Spinal cord (tissue), 10 donors: ENCODE results near the gene EIF4ENIF1. TPM values are rescaled to one million over a fixed set of nuclear protein-coding genes. Genes with fewer than 3 reads are reported as not detected.
A peak's percentile ranks its signal among the peaks of the same experiment; 100 is the strongest.
"Not testable (repeated sequence)": the region's sequence is repeated elsewhere in the genome, so short reads cannot be mapped to it uniquely, and the experiment has no call there.

Experiments
- DNase-seq, 6 donors: peaks; one replicate each; pipeline versions ENCODE4 v3.0.0 to v3.0.0-alpha.2; 2013 to 2015; ENCODE audit warnings: low spot score in 6 of 6, low read depth in 4 of 6
- H3K27ac ChIP-seq: one replicate; pipeline ENCODE4 v1.5.1; 2013; ENCODE audit warnings: low read depth, low read length, control low read depth
- H3K27me3 ChIP-seq: one replicate; pipeline ENCODE4 v1.6.1; 2013; ENCODE audit warnings: low read length; ENCODE audit not compliant: control insufficient read depth, insufficient read depth
- H3K36me3 ChIP-seq: one replicate; pipeline ENCODE4 v1.6.1; 2013; ENCODE audit warnings: low read length; ENCODE audit not compliant: control insufficient read depth, insufficient read depth
- H3K4me1 ChIP-seq: one replicate; pipeline ENCODE4 v1.6.1; 2013; ENCODE audit warnings: low read length; ENCODE audit not compliant: control insufficient read depth, insufficient read depth
- H3K4me3 ChIP-seq: one replicate; pipeline ENCODE4 v1.5.1; 2013; ENCODE audit warnings: low read depth, low read length, control low read depth
- H3K9me3 ChIP-seq: one replicate; pipeline ENCODE4 v1.6.1; 2013; ENCODE audit warnings: low read length; ENCODE audit not compliant: control insufficient read depth, insufficient read depth
- WGBS: methylation state at CpG from one replicate; pipeline ENCODE4 v1.1.5; 2013; ENCODE audit warnings: missing lambda C conversion rate; ENCODE audit not compliant: insufficient coverage; 5-methylcytosine and 5-hydroxymethylcytosine counted together
- polyA plus RNA-seq, 2 donors: library from polyadenylated mRNA; unstranded; fragments of 120-200 nt; gene quantifications; one replicate each; pipeline ENCODE4 v1.2.1, GENCODE V29; 2013; ENCODE audit not compliant: insufficient read length in 2 of 2
- total RNA-seq, 2 donors: library from RNA; depleted of rRNA in 1 of 2; stranded (reverse); fragments of 120-200 nt in 1 of 2; fragments of >200 nt in 1 of 2; gene quantifications; one replicate each; pipeline versions ENCODE4 v1.2.3 to v1.2.4, GENCODE V29; 2013 to 2014
- donor health status: healthy.

EIF4ENIF1 gene
- total and polyA plus RNA-seq, 4 donors, result 15.1 to 52.7 (median 31.8) TPM

DNA sequence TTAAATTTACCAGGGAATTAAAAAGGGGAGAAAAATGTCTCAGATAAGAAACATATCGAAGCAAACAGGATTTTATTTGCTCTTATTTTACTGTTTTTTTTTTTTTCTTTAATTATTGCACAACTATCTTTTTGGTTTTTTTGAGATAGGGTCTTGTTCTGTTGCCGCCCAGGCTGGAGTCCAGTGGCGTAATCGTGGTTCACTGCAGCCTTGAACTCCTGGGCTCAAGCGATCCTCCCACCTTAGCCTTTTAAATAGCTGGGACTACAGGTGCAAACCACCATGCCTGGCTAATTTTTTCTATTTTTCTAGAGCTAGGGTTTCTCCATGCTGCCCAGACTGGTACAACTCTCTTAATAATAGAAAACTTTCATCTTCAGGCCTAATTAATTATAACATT lies 57.7 kb downstream of the EIF4ENIF1 start:
- WGBS, result 86% methylated on average over 1 of the region's 5 CpGs
- H3K27ac ChIP-seq, result no peak overlapping the region

DNA sequence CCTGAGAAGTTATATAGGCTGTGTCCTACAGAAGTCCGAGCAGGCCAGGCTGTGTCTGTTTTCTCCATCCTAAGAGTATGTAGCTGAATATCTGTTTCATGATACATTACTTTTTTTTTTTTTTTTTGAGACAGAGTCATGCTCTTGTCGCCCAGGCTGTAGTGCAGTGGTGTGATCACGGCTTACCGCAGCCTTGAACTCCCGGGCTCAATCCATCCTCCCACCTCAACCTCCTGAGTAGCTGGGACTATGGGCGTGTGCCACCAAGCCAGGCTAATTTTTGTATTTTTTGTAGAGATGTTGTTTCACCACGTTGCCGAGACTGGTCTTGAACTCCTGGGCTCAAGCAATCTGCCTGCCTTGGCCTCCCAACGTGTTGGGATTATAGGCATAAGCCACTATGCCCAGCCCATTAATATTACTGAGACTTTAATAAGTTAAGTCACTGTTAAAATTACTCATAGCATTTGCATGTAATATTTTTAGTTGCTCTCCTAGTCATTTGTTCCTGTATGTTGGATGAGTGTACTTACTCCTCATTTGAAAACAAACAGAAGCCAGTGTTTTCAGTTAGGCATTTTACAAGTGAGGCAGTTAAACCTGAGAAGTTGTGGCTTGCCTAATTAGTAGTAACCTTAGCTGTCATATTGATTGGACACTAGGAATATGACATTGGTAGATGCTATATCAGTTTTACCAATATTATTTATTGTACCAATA lies 64.2 kb downstream of the EIF4ENIF1 start:
- Histone ChIP-seq H3K27ac (no peak overlapping the region), H3K36me3 (peaks cover 62% of the 10 kb centered on the region)
- no CpG with 5 or more reads among the region's 9 CpGs for WGBS

More for the DNA sequence above, 57.7 kb downstream of the EIF4ENIF1 start:
- Histone ChIP-seq H3K9me3 (no peaks in the 10 kb centered on the region), H3K36me3 (peaks cover 76% of the 10 kb centered on the region), H3K27me3 (no peaks in the 10 kb centered on the region), H3K4me3 (no peak overlapping the region), H3K4me1 (no peaks in the 10 kb centered on the region)
- DNase-seq, result no peak

DNA sequence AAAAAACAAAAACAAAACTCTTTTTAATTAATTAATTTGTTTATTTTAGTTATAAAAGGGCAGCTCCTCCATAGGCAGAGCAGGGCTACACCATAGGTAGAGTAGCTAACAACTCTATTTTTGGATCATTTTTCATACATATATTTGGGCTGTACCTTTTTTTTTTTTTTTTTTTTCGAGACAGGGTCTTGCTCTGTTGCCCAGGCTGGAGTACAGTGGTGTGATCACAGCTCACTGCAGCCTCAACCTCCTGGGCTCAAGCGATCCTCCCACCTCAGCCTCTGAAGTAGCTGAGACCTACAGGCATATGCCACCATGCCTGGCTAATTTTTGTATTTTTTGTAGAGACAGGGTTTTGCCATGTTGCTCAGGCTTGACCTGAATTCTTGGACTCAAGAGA lies 87.3 kb downstream of the EIF4ENIF1 start:
- H3K9me3 ChIP-seq, H3K4me1 ChIP-seq, DNase-seq, H3K27me3 ChIP-seq, H3K27ac ChIP-seq, H3K4me3 ChIP-seq: not testable (repeated sequence)
- WGBS, result no CpG with 5 or more reads among the region's 2 CpGs
- H3K36me3 ChIP-seq, result peaks cover 48% of the 10 kb centered on the region

More for the DNA sequence above, 64.2 kb downstream of the EIF4ENIF1 start:
- no peaks in the 10 kb centered on the region for H3K9me3 ChIP-seq
- no peak for DNase-seq
- H3K27me3 ChIP-seq, result no peaks in the 10 kb centered on the region
- H3K4me1 ChIP-seq, result no peaks in the 10 kb centered on the region
- H3K4me3 ChIP-seq, result no peak overlapping the region

- no peaks in the 10 kb centered on the region for H3K27me3 ChIP-seq
- H3K9me3 ChIP-seq, result no peaks in the 10 kb centered on the region
- H3K27ac ChIP-seq, result peak overlapping the region; percentile 89
- WGBS, result 2% methylated on average over 9 of the region's 11 CpGs
- H3K4me3 ChIP-seq, result peak overlapping the region; percentile 97
- H3K36me3 ChIP-seq, result peaks cover 31% of the 10 kb centered on the region
- peak in 2 of 6 donors; percentile 1 to 4 for DNase-seq
- H3K4me1 ChIP-seq, result peaks cover 6% of the 10 kb centered on the region
Measured at GRCh38 chr22:31400023-31400397, 89.6 kb downstream of the EIF4ENIF1 start.

- peaks cover 27% of the 10 kb centered on the region for H3K36me3 ChIP-seq
- under 1% methylated on average over 72 of the region's 72 CpGs for WGBS
- peaks cover 6% of the 10 kb centered on the region for H3K4me1 ChIP-seq
- peak within 1 kb of the TSS; percentile 89 for H3K27ac ChIP-seq
- H3K27me3 ChIP-seq, result no peaks in the 10 kb centered on the region
- H3K9me3 ChIP-seq, result no peaks in the 10 kb centered on the region
- H3K4me3 ChIP-seq, result peak within 1 kb of the TSS; percentile 97
- DNase-seq, result peak; percentile 91 to 99 (median 95)
Measured at GRCh38 chr22:31399211-31400022, 90.2 kb downstream of the EIF4ENIF1 start, which contains the start of gene DRG1. Gene DRG1 (plus strand): TSS chr22:31399604. CDS start chr22:31399684, 80 bp downstream.

- WGBS, result no CpG with 5 or more reads among the region's 5 CpGs
- H3K4me1 ChIP-seq, result peaks cover 6% of the 10 kb centered on the region
- peak in 1 of 6 donors; percentile 1 for DNase-seq
- H3K27ac ChIP-seq, result no peak overlapping the region
- no peaks in the 10 kb centered on the region for H3K9me3 ChIP-seq
- H3K36me3 ChIP-seq, result peaks cover 18% of the 10 kb centered on the region
- no peak overlapping the region for H3K4me3 ChIP-seq
- H3K27me3 ChIP-seq, result no peaks in the 10 kb centered on the region
Measured at GRCh38 chr22:31398231-31398630, 91.4 kb downstream of the EIF4ENIF1 start.

- Histone ChIP-seq H3K4me1 (no peaks in the 10 kb centered on the region), H3K27me3 (no peaks in the 10 kb centered on the region), H3K27ac (no peak overlapping the region), H3K9me3 (no peaks in the 10 kb centered on the region), H3K36me3 (no peaks in the 10 kb centered on the region), H3K4me3 (no peak overlapping the region)
- WGBS, result 63% methylated on average over 1 of the region's 3 CpGs
- no peak for DNase-seq
Measured at GRCh38 chr22:31394326-31394725, 95.3 kb downstream of the EIF4ENIF1 start.

- no peaks in the 10 kb centered on the region for H3K9me3 ChIP-seq
- H3K4me1 ChIP-seq, result no peaks in the 10 kb centered on the region
- H3K4me3 ChIP-seq, result no peak overlapping the region
- H3K27ac ChIP-seq, result no peak overlapping the region
- no peaks in the 10 kb centered on the region for H3K36me3 ChIP-seq
- DNase-seq, result no peak
- WGBS, result 100% methylated on average over 1 of the region's 2 CpGs
- H3K27me3 ChIP-seq, result no peaks in the 10 kb centered on the region
Measured at GRCh38 chr22:31393893-31394292, 95.7 kb downstream of the EIF4ENIF1 start.
